SKM-1 treated with dmso at 0.1 percent for 144 hours (cell line): ENCODE data around the gene SEPTIN10.

Source experiments
- DNase-seq: peaks from one replicate; lab custom pipeline; 2025; ENCODE audit not compliant: unreplicated experiment; lab: John Stamatoyannopoulos, UW

Gene SEPTIN10

GRCh38 chr2:109501461-109501860, 112.3 kb downstream of the SEPTIN10 start:
- no peak for DNase-seq

- DNase-seq: no peak
Observed at GRCh38 chr2:109500910-109501309, 112.9 kb downstream of the SEPTIN10 start.

GRCh38 chr2:109499566-109499965, 114.2 kb downstream of the SEPTIN10 start:
- no peak for DNase-seq

GRCh38 chr2:109498906-109499305, 114.9 kb downstream of the SEPTIN10 start:
- no peak for DNase-seq

GRCh38 chr2:109497911-109498870, 115.6 kb downstream of the SEPTIN10 start:
- no peak for DNase-seq

- no peak for DNase-seq
Observed at GRCh38 chr2:109497463-109497862, 116.3 kb downstream of the SEPTIN10 start.

- DNase-seq: no peak
Observed at GRCh38 chr2:109494351-109494750, 119.4 kb downstream of the SEPTIN10 start.

- no peak for DNase-seq
Observed at GRCh38 chr2:109493176-109493935, 120.4 kb downstream of the SEPTIN10 start.
